Ishikawa (cell line): ENCODE data around the gene ETHE1.

Experiments
- CEBPB ChIP-seq: IDR thresholded peaks from 2 replicates; pipeline ENCODE4 v1.6.1; 2012
- CREB1 ChIP-seq: IDR thresholded peaks from 2 replicates; pipeline ENCODE4 v1.6.1; 2012; ENCODE audit warnings: low read depth
- EGR1 ChIP-seq: IDR thresholded peaks from 2 replicates; pipeline ENCODE4 v1.6.1; 2012
- EP300 ChIP-seq: IDR thresholded peaks from 2 replicates; pipeline ENCODE4 v1.6.1; 2012; ENCODE audit warnings: borderline replicate concordance
- FOXM1 ChIP-seq: IDR thresholded peaks from 2 replicates; pipeline ENCODE4 v1.6.1; 2012; ENCODE audit warnings: low read depth, borderline replicate concordance
- NFIC ChIP-seq: IDR thresholded peaks from 2 replicates; pipeline ENCODE4 v1.6.1; 2012
- RAD21 ChIP-seq: IDR thresholded peaks from 2 replicates; pipeline ENCODE4 v1.6.1; 2012; ENCODE audit warnings: low read depth
- TAF1 ChIP-seq: IDR thresholded peaks from 2 replicates; pipeline ENCODE4 v1.6.1; 2012; ENCODE audit warnings: low read depth, mild to moderate bottlenecking
- TCF12 ChIP-seq: IDR thresholded peaks from 2 replicates; pipeline ENCODE4 v1.6.1; 2012; ENCODE audit warnings: low read depth
- TEAD4 ChIP-seq: IDR thresholded peaks from 2 replicates; pipeline ENCODE4 v1.6.1; 2012
- YY1 ChIP-seq: IDR thresholded peaks from 2 replicates; pipeline ENCODE4 v1.6.1; 2012; ENCODE audit warnings: low read depth
- ZBTB7A ChIP-seq: IDR thresholded peaks from 2 replicates; pipeline ENCODE4 v1.6.1; 2012; ENCODE audit warnings: low read depth
- TF ChIP-seq, protein P1 (sequence below): IDR thresholded peaks from 2 replicates; pipeline ENCODE4 v1.6.1; 2012; ENCODE audit warnings: low read depth, mild to moderate bottlenecking
- TF ChIP-seq, protein P2 (sequence below): IDR thresholded peaks from 2 replicates; pipeline ENCODE4 v1.6.1; 2012
- TF ChIP-seq, protein P3 (sequence below): IDR thresholded peaks from 2 replicates; pipeline ENCODE4 v1.6.1; 2012

ETHE1 gene

DNA sequence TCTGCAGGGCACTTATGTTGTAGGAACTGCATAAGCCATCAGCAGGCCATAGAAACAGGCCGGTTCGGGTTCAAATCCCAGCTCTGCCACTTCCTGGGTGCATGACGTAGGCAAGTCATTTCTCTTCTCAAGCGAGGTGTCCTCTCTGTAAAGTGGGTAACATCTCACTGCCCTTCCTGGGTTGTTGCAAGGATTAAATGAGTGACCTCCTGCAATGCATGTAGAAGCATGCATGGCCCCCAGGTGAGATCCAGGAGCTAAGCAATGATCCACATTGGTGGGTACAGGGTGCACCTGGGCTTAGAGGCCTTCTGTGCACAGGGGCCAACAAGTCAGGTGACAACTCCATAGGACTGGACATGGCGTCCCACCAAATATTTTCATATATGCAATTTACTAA is 36.2 kb downstream of the ETHE1 start:
- TF ChIP-seq, protein P1, sequence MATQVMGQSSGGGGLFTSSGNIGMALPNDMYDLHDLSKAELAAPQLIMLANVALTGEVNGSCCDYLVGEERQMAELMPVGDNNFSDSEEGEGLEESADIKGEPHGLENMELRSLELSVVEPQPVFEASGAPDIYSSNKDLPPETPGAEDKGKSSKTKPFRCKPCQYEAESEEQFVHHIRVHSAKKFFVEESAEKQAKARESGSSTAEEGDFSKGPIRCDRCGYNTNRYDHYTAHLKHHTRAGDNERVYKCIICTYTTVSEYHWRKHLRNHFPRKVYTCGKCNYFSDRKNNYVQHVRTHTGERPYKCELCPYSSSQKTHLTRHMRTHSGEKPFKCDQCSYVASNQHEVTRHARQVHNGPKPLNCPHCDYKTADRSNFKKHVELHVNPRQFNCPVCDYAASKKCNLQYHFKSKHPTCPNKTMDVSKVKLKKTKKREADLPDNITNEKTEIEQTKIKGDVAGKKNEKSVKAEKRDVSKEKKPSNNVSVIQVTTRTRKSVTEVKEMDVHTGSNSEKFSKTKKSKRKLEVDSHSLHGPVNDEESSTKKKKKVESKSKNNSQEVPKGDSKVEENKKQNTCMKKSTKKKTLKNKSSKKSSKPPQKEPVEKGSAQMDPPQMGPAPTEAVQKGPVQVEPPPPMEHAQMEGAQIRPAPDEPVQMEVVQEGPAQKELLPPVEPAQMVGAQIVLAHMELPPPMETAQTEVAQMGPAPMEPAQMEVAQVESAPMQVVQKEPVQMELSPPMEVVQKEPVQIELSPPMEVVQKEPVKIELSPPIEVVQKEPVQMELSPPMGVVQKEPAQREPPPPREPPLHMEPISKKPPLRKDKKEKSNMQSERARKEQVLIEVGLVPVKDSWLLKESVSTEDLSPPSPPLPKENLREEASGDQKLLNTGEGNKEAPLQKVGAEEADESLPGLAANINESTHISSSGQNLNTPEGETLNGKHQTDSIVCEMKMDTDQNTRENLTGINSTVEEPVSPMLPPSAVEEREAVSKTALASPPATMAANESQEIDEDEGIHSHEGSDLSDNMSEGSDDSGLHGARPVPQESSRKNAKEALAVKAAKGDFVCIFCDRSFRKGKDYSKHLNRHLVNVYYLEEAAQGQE: no peak
- TF ChIP-seq EGR1: no peak
- TF ChIP-seq, protein P2, sequence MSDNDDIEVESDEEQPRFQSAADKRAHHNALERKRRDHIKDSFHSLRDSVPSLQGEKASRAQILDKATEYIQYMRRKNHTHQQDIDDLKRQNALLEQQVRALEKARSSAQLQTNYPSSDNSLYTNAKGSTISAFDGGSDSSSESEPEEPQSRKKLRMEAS: no peak
- TF ChIP-seq FOXM1: no peak
- TF ChIP-seq EP300: no peak
- TF ChIP-seq, protein P3, sequence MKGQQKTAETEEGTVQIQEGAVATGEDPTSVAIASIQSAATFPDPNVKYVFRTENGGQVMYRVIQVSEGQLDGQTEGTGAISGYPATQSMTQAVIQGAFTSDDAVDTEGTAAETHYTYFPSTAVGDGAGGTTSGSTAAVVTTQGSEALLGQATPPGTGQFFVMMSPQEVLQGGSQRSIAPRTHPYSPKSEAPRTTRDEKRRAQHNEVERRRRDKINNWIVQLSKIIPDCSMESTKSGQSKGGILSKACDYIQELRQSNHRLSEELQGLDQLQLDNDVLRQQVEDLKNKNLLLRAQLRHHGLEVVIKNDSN: no peak
- TF ChIP-seq NFIC: no peak
- TF ChIP-seq CREB1: no peak
- no peak for TF ChIP-seq CEBPB
- no peak for TF ChIP-seq TEAD4
- no peak for TF ChIP-seq TAF1
- no peak for TF ChIP-seq YY1
- no peak for TF ChIP-seq TCF12
- no peak for TF ChIP-seq ZBTB7A
- TF ChIP-seq RAD21: no peak

DNA sequence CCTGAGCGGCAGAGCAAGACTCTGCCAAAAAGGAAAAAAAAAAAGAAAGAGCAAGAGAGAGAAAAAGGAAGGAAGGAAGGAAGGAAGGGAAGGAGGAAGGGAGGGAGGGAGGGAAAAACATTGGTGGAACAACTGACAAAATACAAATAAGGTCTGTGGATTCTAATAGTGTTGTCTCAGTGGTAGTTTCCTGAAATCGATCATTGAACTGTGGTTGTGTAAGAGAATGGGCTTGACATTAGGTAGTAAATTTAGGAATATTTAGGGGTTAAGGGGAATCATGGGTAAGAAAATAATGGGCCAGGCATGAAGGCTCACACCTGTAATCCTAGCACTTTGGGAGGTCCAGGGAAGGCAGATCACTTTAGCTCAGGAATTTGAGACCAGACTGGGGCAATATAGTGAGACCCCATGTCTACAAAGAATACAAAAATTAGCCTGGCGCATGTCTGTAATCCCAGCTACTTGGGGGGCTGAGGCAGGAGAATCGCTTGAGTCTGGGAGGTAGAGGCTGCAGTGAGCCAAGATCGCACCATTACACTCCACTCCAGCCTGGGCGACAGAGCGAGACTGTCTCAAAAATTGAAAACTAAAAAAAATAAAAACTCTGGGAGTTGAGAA is 36.9 kb downstream of the ETHE1 start:
- TF ChIP-seq YY1 (no peak), TCF12 (no peak), TAF1 (no peak), FOXM1 (no peak), CREB1 (no peak), EP300 (no peak), NFIC (no peak), TEAD4 (no peak), CEBPB (no peak), ZBTB7A (no peak), EGR1 (no peak), RAD21 (no peak)
- TF ChIP-seq, protein P1: no peak
- TF ChIP-seq, protein P3: no peak
- TF ChIP-seq, protein P2: no peak

DNA sequence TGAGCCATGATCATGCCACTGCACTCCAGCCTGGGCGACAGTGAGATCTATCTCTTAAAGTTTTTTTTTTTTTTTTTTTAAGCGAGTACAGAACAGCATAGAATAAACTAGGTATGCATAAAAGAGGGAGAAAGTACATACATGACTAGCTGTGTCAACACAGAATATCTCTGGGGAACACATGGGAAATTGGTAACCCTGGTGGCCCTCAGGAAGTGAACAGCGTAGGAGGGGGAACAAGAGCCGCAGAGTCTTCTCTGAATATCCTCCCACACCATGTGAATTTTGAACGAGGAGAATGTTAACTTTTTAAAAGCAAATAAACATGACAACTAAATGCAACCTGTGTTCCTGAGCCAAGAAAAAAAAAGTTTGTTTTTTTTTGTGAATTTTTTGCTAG is 37.7 kb downstream of the ETHE1 start:
- no peak for TF ChIP-seq TCF12
- TF ChIP-seq, protein P3: no peak
- TF ChIP-seq CREB1: no peak
- no peak for TF ChIP-seq YY1
- no peak for TF ChIP-seq TEAD4
- TF ChIP-seq EP300: no peak
- no peak for TF ChIP-seq NFIC
- no peak for TF ChIP-seq EGR1
- TF ChIP-seq TAF1: no peak
- no peak for TF ChIP-seq ZBTB7A
- TF ChIP-seq, protein P1: no peak
- TF ChIP-seq FOXM1: no peak
- no peak for TF ChIP-seq CEBPB
- TF ChIP-seq, protein P2: no peak
- TF ChIP-seq RAD21: no peak
